Stimulated activated CD4-positive, alpha-beta T cell treated with anti-CD3 and anti-CD28 coated beads, Interleukin-4, amount 100 ng/mL, for 48 hours (primary cell): ENCODE measurements around the gene CDC42SE2.
"Not testable (repeated sequence)": the region's sequence is repeated elsewhere in the genome, so short reads cannot be mapped to it uniquely, and the experiment has no call there.

ENCODE experiments used
- DNase-seq, 2 donors: peaks; one replicate each; pipeline ENCODE4 v3.0.0-alpha.2; 2020; ENCODE audit warnings: low read depth in 2 of 2

Gene CDC42SE2

GRCh38 chr5:131318455-131318854 is 54.6 kb downstream of the CDC42SE2 start:
- no peak for DNase-seq

- DNase-seq, result no peak
Observed at GRCh38 chr5:131321066-131321465, 57.2 kb downstream of the CDC42SE2 start.

- no peak for DNase-seq
Observed at GRCh38 chr5:131322926-131323325, 59.1 kb downstream of the CDC42SE2 start.

GRCh38 chr5:131323378-131323777 is 59.5 kb downstream of the CDC42SE2 start:
- DNase-seq, result no peak

- DNase-seq, result no peak
Observed at GRCh38 chr5:131324303-131324702, 60.5 kb downstream of the CDC42SE2 start.

GRCh38 chr5:131328536-131329285 is 64.9 kb downstream of the CDC42SE2 start:
- no peak for DNase-seq

- DNase-seq, result no peak
Observed at GRCh38 chr5:131329286-131329560, 65.4 kb downstream of the CDC42SE2 start.

- no peak for DNase-seq
Observed at GRCh38 chr5:131330031-131330430, 66.2 kb downstream of the CDC42SE2 start.

GRCh38 chr5:131335756-131336155 is 71.9 kb downstream of the CDC42SE2 start:
- DNase-seq, result not testable (repeated sequence)

- not testable (repeated sequence) for DNase-seq
Observed at GRCh38 chr5:131336801-131337200, 72.9 kb downstream of the CDC42SE2 start.

- DNase-seq, result not testable (repeated sequence)
Observed at GRCh38 chr5:131337240-131338050, 73.6 kb downstream of the CDC42SE2 start.

- no peak for DNase-seq
Observed at GRCh38 chr5:131338051-131338453, 74.2 kb downstream of the CDC42SE2 start.

- not testable (repeated sequence) for DNase-seq
Observed at GRCh38 chr5:131344288-131344687, 80.4 kb downstream of the CDC42SE2 start.

- DNase-seq, result not testable (repeated sequence)
Observed at GRCh38 chr5:131346204-131346603, 82.4 kb downstream of the CDC42SE2 start.

- no peak for DNase-seq
Observed at GRCh38 chr5:131353991-131354390, 90.1 kb downstream of the CDC42SE2 start.

- DNase-seq, result no peak
Observed at GRCh38 chr5:131355971-131356528, 92.2 kb downstream of the CDC42SE2 start.

GRCh38 chr5:131356619-131357018 is 92.8 kb downstream of the CDC42SE2 start:
- DNase-seq, result no peak

GRCh38 chr5:131357739-131358561 is 94.1 kb downstream of the CDC42SE2 start:
- DNase-seq, result no peak

GRCh38 chr5:131361677-131362315 is 97.9 kb downstream of the CDC42SE2 start:
- DNase-seq, result no peak

GRCh38 chr5:131363811-131364506 is 100.1 kb downstream of the CDC42SE2 start:
- DNase-seq, result no peak

- DNase-seq, result no peak
Observed at GRCh38 chr5:131364507-131365050, 100.7 kb downstream of the CDC42SE2 start.
